K562 (cell line): ENCODE measurements around the gene GADD45B. TPM values are rescaled to one million over a fixed set of nuclear protein-coding genes. Genes with fewer than 3 reads are reported as not detected.

Source experiments
- CAMTA2 ChIP-seq: fragments of 250-450 bp; sonication (Bioruptor Pico); conservative IDR thresholded peaks from 2 replicates; pipeline ENCODE4 v1.5.1; 2022
- DDX20 ChIP-seq: fragments of 450-650 bp; IDR thresholded peaks from 2 replicates; pipeline ENCODE4 v1.6.1; 2016; ENCODE audit warnings: missing genetic modification characterization, low read depth, mild to moderate bottlenecking, missing compliant biosample characterization, moderate library complexity
- ELF4 ChIP-seq: fragments of 450-650 bp; formaldehyde crosslinking; IDR thresholded peaks from 2 replicates; pipeline ENCODE4 v1.4.0; 2022; ENCODE audit warnings: missing genetic modification characterization
- EP300 ChIP-seq: IDR thresholded peaks from 2 replicates; pipeline ENCODE4 v1.6.1; 2012; ENCODE audit warnings: low read length, improper control_type of control experiment
- ESRRA ChIP-seq: fragments of 450-650 bp; IDR thresholded peaks from 2 replicates; pipeline ENCODE4 v1.6.1; 2014; ENCODE audit warnings: low read depth, mild to moderate bottlenecking, moderate library complexity, borderline replicate concordance
- EWSR1 ChIP-seq: fragments of 450-650 bp; IDR thresholded peaks from 2 replicates; pipeline ENCODE4 v1.6.1; 2018; ENCODE audit warnings: borderline replicate concordance, mild to moderate bottlenecking, low read depth, moderate library complexity; ENCODE audit not compliant: partially characterized antibody
- FOSL1 ChIP-seq: fragments of 200-800 bp; sonication (Bioruptor generic); conservative IDR thresholded peaks from 2 replicates; pipeline ENCODE4 v1.6.1; 2016; ENCODE audit warnings: missing genetic modification characterization, missing compliant biosample characterization
- KDM1A ChIP-seq, 2 experiments: fragments of 450-650 bp; IDR thresholded peaks; 2 replicates each; pipeline ENCODE4 v1.6.1; 2016; ENCODE audit warnings: mild to moderate bottlenecking in 2 of 2
- MAFK ChIP-seq: IDR thresholded peaks from 2 replicates; pipeline ENCODE4 v1.6.1; 2011; ENCODE audit warnings: low read length, improper control_type of control experiment
- MEF2A ChIP-seq: IDR thresholded peaks from 2 replicates; pipeline ENCODE4 v1.6.1; 2011; ENCODE audit warnings: low read depth, mild to moderate bottlenecking, low read length, moderate library complexity; ENCODE audit not compliant: control insufficient read depth
- MTA3 ChIP-seq: fragments of 450-650 bp; formaldehyde crosslinking; IDR thresholded peaks from 2 replicates; pipeline ENCODE4 v1.6.1; 2017; ENCODE audit warnings: mild to moderate bottlenecking, borderline replicate concordance
- TARDBP ChIP-seq: fragments of 450-650 bp; IDR thresholded peaks from 2 replicates; pipeline ENCODE4 v1.6.1; 2016
- TRIM28 ChIP-seq: fragments of 450-650 bp; IDR thresholded peaks from 2 replicates; pipeline ENCODE4 v1.6.1; 2017
- ZBTB8A ChIP-seq: fragments of 450-650 bp; IDR thresholded peaks from 2 replicates; pipeline ENCODE4 v1.6.1; 2018; ENCODE audit warnings: mild to moderate bottlenecking, moderate library complexity; ENCODE audit not compliant: partially characterized antibody
- ZC3H11A ChIP-seq: IDR thresholded peaks from 2 replicates; pipeline ENCODE4 v1.6.1; 2012; ENCODE audit warnings: low read depth, low read length, improper control_type of control experiment
- ZNF12 ChIP-seq: sonication (generic); formaldehyde crosslinking; IDR thresholded peaks from 2 replicates; pipeline ENCODE4 v1.4.0; 2020; ENCODE audit warnings: mild to moderate bottlenecking, missing genetic modification reagents
- ZNF174 ChIP-seq: fragments of 250-450 bp; sonication (Bioruptor Pico); IDR thresholded peaks from 2 replicates; pipeline ENCODE4 v1.4.0; 2020; ENCODE audit warnings: mild to moderate bottlenecking
- ZNF175 ChIP-seq: fragments of 200-800 bp; sonication (Bioruptor generic); IDR thresholded peaks from 2 replicates; pipeline ENCODE4 v1.6.1; 2016; ENCODE audit warnings: low read depth, mild to moderate bottlenecking, missing genetic modification characterization, missing compliant biosample characterization
- ZNF212 ChIP-seq: fragments of 450-650 bp; formaldehyde crosslinking; IDR thresholded peaks from 2 replicates; pipeline ENCODE4 v1.4.0; 2020; ENCODE audit warnings: mild to moderate bottlenecking
- ZNF707 ChIP-seq: fragments of 250-450 bp; sonication (Bioruptor Pico); conservative IDR thresholded peaks from 2 replicates; pipeline ENCODE4 v1.8.0; 2022; ENCODE audit warnings: inconsistent platforms, mild to moderate bottlenecking, moderate library complexity
- polyA plus RNA-seq, 8 experiments: library from polyadenylated mRNA; depleted of rRNA in 4 of 8; stranded (reverse) in 5 of 8; unstranded in 3 of 8; fragments of >200 nt; fragmentation: Nextera tagmentation in 2 of 8; fragmentation: Illumina TruSeq in 1 of 8; extraction: Ambion mirVana in 2 of 8; extraction: Trizol in 1 of 8; gene quantifications; 2 replicates each; pipeline versions ENCODE4 v1.2.1 to v1.2.3, GENCODE V29; 2011 to 2014; ENCODE audit warnings: inconsistent platforms in 1 of 8, missing spikeins in 1 of 8
- total RNA-seq, 7 experiments: library from RNA; depleted of rRNA in 6 of 7; stranded (reverse); fragments of >200 nt in 6 of 7; fragmentation: Illumina TruSeq in 2 of 7; extraction: Trizol in 2 of 7; gene quantifications; 2 replicates each; pipeline versions ENCODE4 v1.2.1 to v1.2.3, GENCODE V29; 2011 to 2021; ENCODE audit warnings: low replicate concordance in 1 of 7
- TF ChIP-seq, protein P1 (sequence below): fragments of 250-450 bp; sonication (Bioruptor Pico); IDR thresholded peaks from 2 replicates; pipeline ENCODE4 v1.5.0; 2021; ENCODE audit warnings: mild to moderate bottlenecking, borderline replicate concordance
- TF ChIP-seq, protein P2 (sequence below): fragments of 250-450 bp; sonication (Bioruptor Pico); IDR thresholded peaks from 2 replicates; pipeline ENCODE4 v1.4.0; 2020; ENCODE audit warnings: mild to moderate bottlenecking
- TF ChIP-seq, protein P3 (sequence below): fragments of 250-450 bp; sonication (Bioruptor Pico); IDR thresholded peaks from 2 replicates; pipeline ENCODE4 v1.5.0; 2020; ENCODE audit warnings: mild to moderate bottlenecking, borderline replicate concordance

The GADD45B gene
- total and polyA plus RNA-seq, 9 of the 15 experiments (the other 6 are each of a cell fraction or from before 2014, with no cell fraction given): 0.06 to 4.1 (median 2.1) TPM

DNA sequence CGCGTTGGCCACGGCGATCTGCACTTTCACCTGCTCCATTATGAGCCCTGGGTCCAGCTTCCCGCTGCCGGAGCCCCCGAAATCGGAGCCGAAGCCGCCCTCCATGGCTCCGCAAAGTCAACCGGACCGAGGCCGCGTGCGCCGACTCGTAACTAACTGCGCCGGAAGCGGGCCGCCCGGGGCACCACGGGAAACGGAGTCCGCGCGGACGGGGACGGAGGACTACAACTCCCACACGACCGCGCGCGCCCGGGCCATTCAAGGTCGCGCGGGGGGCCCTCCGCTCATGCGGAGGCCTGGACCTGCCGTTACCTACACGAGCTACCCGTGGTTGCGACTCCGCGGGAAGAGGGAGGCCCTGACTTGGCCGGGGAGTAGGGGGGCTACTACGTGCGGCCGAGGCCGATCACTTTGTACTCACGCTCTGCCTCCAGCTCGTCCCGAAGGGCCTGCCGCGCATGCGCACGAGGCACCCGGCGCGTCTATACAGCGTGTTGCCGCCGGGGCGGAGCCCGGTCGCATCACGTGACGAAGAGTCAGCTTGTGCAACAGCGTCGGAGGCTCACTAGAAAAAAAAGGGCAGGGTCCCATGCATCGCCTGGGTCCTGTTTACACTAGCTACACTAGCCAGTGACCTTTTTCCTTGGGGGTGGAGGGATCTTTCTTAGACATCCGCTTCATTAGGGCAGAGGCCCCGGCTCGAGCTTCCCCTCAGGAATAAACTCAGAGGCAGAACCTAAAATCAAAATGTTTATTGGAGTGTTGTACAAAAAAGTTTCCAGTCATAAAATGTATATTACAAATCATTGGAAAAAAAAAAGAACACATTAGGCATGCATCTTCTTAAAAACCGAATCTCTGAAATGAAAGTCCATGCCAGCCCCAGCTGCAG lies 48.3 kb upstream of the GADD45B start, which contains the start of gene TIMM13 (continued):
- TF ChIP-seq MAFK (no peak), EP300 (no peak), TARDBP (no peak), ZBTB8A (no peak), ZNF707 (CRISPR knock-in tag) (no peak; the same call in none of the 2 replicates), DDX20 (no peak), KDM1A (IDR thresholded peaks at IDR 0.05) (no peak), MTA3 (peak; percentile 63; the same call in 1 of the 2 replicates), ZNF174 (CRISPR knock-in tag) (no peak), ZNF212 (CRISPR knock-in tag) (peak; percentile 86; the same call in 1 of the 2 replicates), ELF4 (CRISPR knock-in tag) (peak; percentile 12; the same call in 1 of the 2 replicates), MEF2A (no peak), ESRRA (peak; percentile 99), TRIM28 (no peak), ZNF175 (CRISPR knock-in tag) (no peak), EWSR1 (no peak), ZNF12 (CRISPR knock-in tag) (no peak), CAMTA2 (CRISPR knock-in tag) (peak; percentile 63; the same call in 1 of the 2 replicates), FOSL1 (tag) (no peak), ZC3H11A (no peak)
- TF ChIP-seq, protein P1, sequence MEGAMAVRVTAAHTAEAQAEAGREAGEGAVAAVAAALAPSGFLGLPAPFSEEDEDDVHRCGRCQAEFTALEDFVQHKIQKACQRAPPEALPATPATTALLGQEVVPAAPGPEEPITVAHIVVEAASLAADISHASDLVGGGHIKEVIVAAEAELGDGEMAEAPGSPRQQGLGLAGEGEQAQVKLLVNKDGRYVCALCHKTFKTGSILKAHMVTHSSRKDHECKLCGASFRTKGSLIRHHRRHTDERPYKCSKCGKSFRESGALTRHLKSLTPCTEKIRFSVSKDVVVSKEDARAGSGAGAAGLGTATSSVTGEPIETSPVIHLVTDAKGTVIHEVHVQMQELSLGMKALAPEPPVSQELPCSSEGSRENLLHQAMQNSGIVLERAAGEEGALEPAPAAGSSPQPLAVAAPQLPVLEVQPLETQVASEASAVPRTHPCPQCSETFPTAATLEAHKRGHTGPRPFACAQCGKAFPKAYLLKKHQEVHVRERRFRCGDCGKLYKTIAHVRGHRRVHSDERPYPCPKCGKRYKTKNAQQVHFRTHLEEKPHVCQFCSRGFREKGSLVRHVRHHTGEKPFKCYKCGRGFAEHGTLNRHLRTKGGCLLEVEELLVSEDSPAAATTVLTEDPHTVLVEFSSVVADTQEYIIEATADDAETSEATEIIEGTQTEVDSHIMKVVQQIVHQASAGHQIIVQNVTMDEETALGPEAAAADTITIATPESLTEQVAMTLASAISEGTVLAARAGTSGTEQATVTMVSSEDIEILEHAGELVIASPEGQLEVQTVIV (CRISPR knock-in tag): no peak
- TF ChIP-seq, protein P2, sequence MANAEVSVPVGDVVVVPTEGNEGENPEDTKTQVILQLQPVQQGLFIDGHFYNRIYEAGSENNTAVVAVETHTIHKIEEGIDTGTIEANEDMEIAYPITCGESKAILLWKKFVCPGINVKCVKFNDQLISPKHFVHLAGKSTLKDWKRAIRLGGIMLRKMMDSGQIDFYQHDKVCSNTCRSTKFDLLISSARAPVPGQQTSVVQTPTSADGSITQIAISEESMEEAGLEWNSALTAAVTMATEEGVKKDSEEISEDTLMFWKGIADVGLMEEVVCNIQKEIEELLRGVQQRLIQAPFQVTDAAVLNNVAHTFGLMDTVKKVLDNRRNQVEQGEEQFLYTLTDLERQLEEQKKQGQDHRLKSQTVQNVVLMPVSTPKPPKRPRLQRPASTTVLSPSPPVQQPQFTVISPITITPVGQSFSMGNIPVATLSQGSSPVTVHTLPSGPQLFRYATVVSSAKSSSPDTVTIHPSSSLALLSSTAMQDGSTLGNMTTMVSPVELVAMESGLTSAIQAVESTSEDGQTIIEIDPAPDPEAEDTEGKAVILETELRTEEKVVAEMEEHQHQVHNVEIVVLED (CRISPR knock-in tag): peak; percentile 68
- TF ChIP-seq, protein P3, sequence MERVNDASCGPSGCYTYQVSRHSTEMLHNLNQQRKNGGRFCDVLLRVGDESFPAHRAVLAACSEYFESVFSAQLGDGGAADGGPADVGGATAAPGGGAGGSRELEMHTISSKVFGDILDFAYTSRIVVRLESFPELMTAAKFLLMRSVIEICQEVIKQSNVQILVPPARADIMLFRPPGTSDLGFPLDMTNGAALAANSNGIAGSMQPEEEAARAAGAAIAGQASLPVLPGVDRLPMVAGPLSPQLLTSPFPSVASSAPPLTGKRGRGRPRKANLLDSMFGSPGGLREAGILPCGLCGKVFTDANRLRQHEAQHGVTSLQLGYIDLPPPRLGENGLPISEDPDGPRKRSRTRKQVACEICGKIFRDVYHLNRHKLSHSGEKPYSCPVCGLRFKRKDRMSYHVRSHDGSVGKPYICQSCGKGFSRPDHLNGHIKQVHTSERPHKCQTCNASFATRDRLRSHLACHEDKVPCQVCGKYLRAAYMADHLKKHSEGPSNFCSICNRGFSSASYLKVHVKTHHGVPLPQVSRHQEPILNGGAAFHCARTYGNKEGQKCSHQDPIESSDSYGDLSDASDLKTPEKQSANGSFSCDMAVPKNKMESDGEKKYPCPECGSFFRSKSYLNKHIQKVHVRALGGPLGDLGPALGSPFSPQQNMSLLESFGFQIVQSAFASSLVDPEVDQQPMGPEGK: no peak
